Testis (tissue), 3 donors: ENCODE results near the gene MAN1A1. TPM values are rescaled to one million over a fixed set of nuclear protein-coding genes. Genes with fewer than 3 reads are reported as not detected.

Experiments
- DNase-seq: peaks from one replicate; pipeline ENCODE4 v3.0.0-alpha.2; 2019
- H3K27ac ChIP-seq, 2 donors: fragments of 200-600 bp; sonication (generic); one replicate each; pipeline ENCODE4 v1.5.1; 2019
- H3K27me3 ChIP-seq: fragments of 200-600 bp; sonication (generic); one replicate; pipeline ENCODE4 v1.5.1; 2019
- H3K36me3 ChIP-seq: fragments of 200-600 bp; sonication (generic); one replicate; pipeline ENCODE4 v1.5.1; 2017; ENCODE audit warnings: low read depth; ENCODE audit errors: missing control alignments
- H3K4me1 ChIP-seq: fragments of 200-600 bp; sonication (generic); one replicate; pipeline ENCODE4 v1.5.1; 2019
- H3K4me3 ChIP-seq, 2 donors: fragments of 200-600 bp; sonication (generic); one replicate each; pipeline ENCODE4 v1.5.1; 2017 to 2019
- H3K9me3 ChIP-seq: fragments of 200-600 bp; sonication (generic); one replicate; pipeline ENCODE4 v1.5.1; 2017
- CTCF ChIP-seq, 3 experiments: fragments of 450-650 bp in 2 of 3; fragments of 200-600 bp in 1 of 3; sonication (generic) in 1 of 3; IDR thresholded peaks; one replicate each; pipeline ENCODE4 v1.5.1; 2016 to 2019; ENCODE audit warnings: antibody characterized with exemption in 3 of 3, mild to moderate bottlenecking in 2 of 3, moderate library complexity in 1 of 3
- POLR2A ChIP-seq: fragments of 450-650 bp; IDR thresholded peaks from one replicate; pipeline ENCODE4 v1.6.1; 2017; ENCODE audit warnings: antibody characterized with exemption, mild to moderate bottlenecking, moderate library complexity
- WGBS, 2 donors: methylation state at CpG; one replicate each; pipeline ENCODE4 v1.1.5; 2018; 5-methylcytosine and 5-hydroxymethylcytosine counted together
- intact Hi-C: fragments of 100-400 bp; cut with DNase I; formaldehyde crosslinking; loops from one replicate; pipeline ENCODE4 v1.15.1; 2023; ENCODE audit warnings: low total_unique reads
- polyA plus RNA-seq: library from polyadenylated mRNA; stranded (reverse); fragments of 350-450 nt; fragmentation: Illumina TruSeq; extraction: RNeasy Lipid Tissue Mini Kit (QIAGEN cat#74804); gene quantifications from one replicate; pipeline ENCODE4 v1.2.3, GENCODE V29; 2014; ENCODE audit warnings: low read depth, low replicate concordance; ENCODE audit not compliant: insufficient read depth
- total RNA-seq, 2 donors: library from RNA; depleted of rRNA; stranded (reverse); fragments of >200 nt; gene quantifications; one replicate each; pipeline ENCODE4 v1.2.3, GENCODE V29; 2016

Gene MAN1A1
- total and polyA plus RNA-seq, 3 donors from 2014 or later, result 12.8 to 21.1 (median 15.0) TPM

GRCh38 chr6:119308991-119309657 is 40.4 kb downstream of the MAN1A1 start:
- no peaks in the 10 kb centered on the region for H3K9me3 ChIP-seq
- no peaks in the 10 kb centered on the region for H3K4me1 ChIP-seq
- H3K36me3 ChIP-seq, result no peaks in the 10 kb centered on the region
- intact Hi-C loops, result no loop called here
- no peak overlapping the region for H3K4me3 ChIP-seq
- WGBS, 2 donors, result 84 to 93% methylated on average over 4 of the region's 4 CpGs
- no peak for DNase-seq
- TF ChIP-seq CTCF (IDR thresholded peaks at IDR 0.05), result no peak
- TF ChIP-seq POLR2A, result no peak
- no peaks in the 10 kb centered on the region for H3K27me3 ChIP-seq
- H3K27ac ChIP-seq, result no peak overlapping the region

GRCh38 chr6:119308048-119308570 is 41.5 kb downstream of the MAN1A1 start:
- Histone ChIP-seq H3K9me3 (no peaks in the 10 kb centered on the region), H3K27me3 (no peaks in the 10 kb centered on the region), H3K36me3 (no peaks in the 10 kb centered on the region), H3K4me1 (no peaks in the 10 kb centered on the region), H3K4me3 (no peak overlapping the region), H3K27ac (no peak overlapping the region)
- DNase-seq, result no peak
- intact Hi-C loops, result no loop called here
- TF ChIP-seq CTCF (IDR thresholded peaks at IDR 0.05), result no peak
- TF ChIP-seq POLR2A, result no peak
- WGBS, 2 donors, result 83 to 85% methylated on average over 2 of the region's 2 CpGs

GRCh38 chr6:119307056-119307455 is 42.5 kb downstream of the MAN1A1 start:
- H3K27ac ChIP-seq, result no peak overlapping the region
- TF ChIP-seq POLR2A, result no peak
- TF ChIP-seq CTCF (IDR thresholded peaks at IDR 0.05), result no peak
- no peak for DNase-seq
- WGBS, 2 donors, result 83 to 88% methylated on average over 1 of the region's 1 CpG
- no peaks in the 10 kb centered on the region for H3K9me3 ChIP-seq
- intact Hi-C loops, result no loop called here
- H3K4me1 ChIP-seq, result no peaks in the 10 kb centered on the region
- H3K4me3 ChIP-seq, result no peak overlapping the region
- no peaks in the 10 kb centered on the region for H3K27me3 ChIP-seq
- no peaks in the 10 kb centered on the region for H3K36me3 ChIP-seq

- intact Hi-C loops, result no loop called here
- no peak overlapping the region for H3K27ac ChIP-seq
- TF ChIP-seq POLR2A (no peak), CTCF (IDR thresholded peaks at IDR 0.05) (no peak)
- no peaks in the 10 kb centered on the region for H3K27me3 ChIP-seq
- H3K9me3 ChIP-seq, result no peaks in the 10 kb centered on the region
- WGBS, 2 donors, result 47 to 73% methylated on average over 4 of the region's 4 CpGs
- H3K36me3 ChIP-seq, result no peaks in the 10 kb centered on the region
- no peaks in the 10 kb centered on the region for H3K4me1 ChIP-seq
- DNase-seq, result no peak
- no peak overlapping the region for H3K4me3 ChIP-seq
Measured at GRCh38 chr6:119306396-119306968, 43.1 kb downstream of the MAN1A1 start.
